HepG2 (cell line): ENCODE results near the gene BMPR2. TPM values are rescaled to one million over a fixed set of nuclear protein-coding genes. Genes with fewer than 3 reads are reported as not detected.

Experiments used
- CBX5 ChIP-seq: sonication (generic); formaldehyde crosslinking; IDR thresholded peaks from 2 replicates; pipeline ENCODE4 v1.4.0; 2020; ENCODE audit warnings: missing genetic modification reagents, borderline replicate concordance
- EHMT2 ChIP-seq: fragments of 200-600 bp; sonication (generic); IDR thresholded peaks from 2 replicates; pipeline ENCODE4 v1.7.0; 2017; ENCODE audit warnings: antibody characterized with exemption, low read depth, low read length, borderline replicate concordance
- ELF3 ChIP-seq: IDR thresholded peaks from 2 replicates; pipeline ENCODE4 v1.6.1; 2016; ENCODE audit warnings: missing genetic modification reagents, missing compliant biosample characterization
- HDAC6 ChIP-seq: fragments of 200-600 bp; sonication (generic); IDR thresholded peaks from 2 replicates; pipeline ENCODE4 v1.7.0; 2017; ENCODE audit warnings: mild to moderate bottlenecking, antibody characterized with exemption, low read length, low read depth
- HIVEP1 ChIP-seq: sonication (generic); formaldehyde crosslinking; IDR thresholded peaks from 2 replicates; pipeline ENCODE4 v1.4.0; 2020; ENCODE audit warnings: mild to moderate bottlenecking, missing genetic modification reagents
- HNF1A ChIP-seq, 2 experiments: sonication (generic) in 1 of 2; formaldehyde crosslinking in 1 of 2; IDR thresholded peaks; 2 replicates each; pipeline versions ENCODE4 v1.4.0 to v1.6.1; 2016 to 2020; ENCODE audit warnings: borderline replicate concordance in 1 of 2, low read depth in 1 of 2, mild to moderate bottlenecking in 1 of 2, missing genetic modification reagents in 1 of 2
- HNRNPLL ChIP-seq: fragments of 200-400 bp; formaldehyde crosslinking; IDR thresholded peaks from 2 replicates; pipeline ENCODE4 v1.6.1; 2017; ENCODE audit warnings: mild to moderate bottlenecking, low read depth, low read length; ENCODE audit not compliant: poor library complexity, severe bottlenecking
- KLF6 ChIP-seq: IDR thresholded peaks from 2 replicates; pipeline ENCODE4 v1.8.0; 2016; ENCODE audit warnings: missing biosample characterization, missing genetic modification reagents
- KLF9 ChIP-seq: IDR thresholded peaks from 2 replicates; pipeline ENCODE4 v1.6.1; 2016; ENCODE audit warnings: low read depth
- KMT2A ChIP-seq: sonication (generic); formaldehyde crosslinking; IDR thresholded peaks from 2 replicates; pipeline ENCODE4 v1.4.0; 2020; ENCODE audit warnings: missing genetic modification reagents
- POLR2A ChIP-seq, 2 experiments: IDR thresholded peaks; 2 replicates each; pipeline ENCODE4 v1.6.1; 2011; ENCODE audit warnings: low read depth in 2 of 2, low read length in 2 of 2, mild to moderate bottlenecking in 1 of 2, moderate library complexity in 1 of 2; ENCODE audit not compliant: insufficient read depth in 1 of 2
- RBM22 ChIP-seq: fragments of 200-400 bp; formaldehyde crosslinking; optimal IDR thresholded peaks from 2 replicates; pipeline ENCODE3; 2017; ENCODE audit warnings: mild to moderate bottlenecking, low read length, moderate library complexity
- RFX1 ChIP-seq: fragments of 450-650 bp; IDR thresholded peaks from 2 replicates; pipeline ENCODE4 v1.6.1; 2017
- SALL2 ChIP-seq: sonication (generic); formaldehyde crosslinking; IDR thresholded peaks from 2 replicates; pipeline ENCODE4 v1.8.1; 2023; ENCODE audit warnings: mild to moderate bottlenecking, missing genetic modification reagents, inconsistent platforms
- SRY ChIP-seq: sonication (generic); formaldehyde crosslinking; IDR thresholded peaks from 2 replicates; pipeline ENCODE4 v1.8.0; 2022; ENCODE audit warnings: mild to moderate bottlenecking, missing genetic modification reagents
- ZC3H13 ChIP-seq: sonication (generic); formaldehyde crosslinking; IDR thresholded peaks from 2 replicates; pipeline ENCODE4 v1.8.1; 2023; ENCODE audit warnings: mild to moderate bottlenecking, missing genetic modification reagents, moderate library complexity
- ZFYVE20 ChIP-seq: sonication (generic); formaldehyde crosslinking; IDR thresholded peaks from 2 replicates; pipeline ENCODE4 v1.8.0; 2023; ENCODE audit warnings: low read depth, mild to moderate bottlenecking, moderate library complexity, missing genetic modification reagents, borderline replicate concordance
- ZNF20 ChIP-seq: sonication (generic); formaldehyde crosslinking; IDR thresholded peaks from 2 replicates; pipeline ENCODE4 v1.4.0; 2020; ENCODE audit warnings: mild to moderate bottlenecking, moderate library complexity, missing genetic modification reagents
- ZNF230 ChIP-seq: sonication (generic); formaldehyde crosslinking; IDR thresholded peaks from 2 replicates; pipeline ENCODE4 v1.4.0; 2020; ENCODE audit warnings: mild to moderate bottlenecking, missing genetic modification reagents
- ZNF234 ChIP-seq: sonication (generic); formaldehyde crosslinking; conservative IDR thresholded peaks from 2 replicates; pipeline ENCODE4 v1.5.1; 2020; ENCODE audit warnings: mild to moderate bottlenecking, missing genetic modification reagents
- ZNF430 ChIP-seq: sonication (generic); formaldehyde crosslinking; IDR thresholded peaks from 2 replicates; pipeline ENCODE4 v1.9.0; 2021; ENCODE audit warnings: mild to moderate bottlenecking, missing genetic modification reagents
- ZNF761 ChIP-seq: sonication (generic); formaldehyde crosslinking; conservative IDR thresholded peaks from 2 replicates; pipeline ENCODE4 v1.4.0; 2020; ENCODE audit warnings: mild to moderate bottlenecking, missing genetic modification reagents
- ZNF782 ChIP-seq: sonication (generic); formaldehyde crosslinking; IDR thresholded peaks from 2 replicates; pipeline ENCODE4 v1.4.0; 2020; ENCODE audit warnings: missing genetic modification reagents, mild to moderate bottlenecking, borderline replicate concordance
- ZNF790 ChIP-seq: sonication (generic); formaldehyde crosslinking; IDR thresholded peaks from 2 replicates; pipeline ENCODE4 v1.8.0; 2022; ENCODE audit warnings: missing genetic modification reagents, mild to moderate bottlenecking, borderline replicate concordance
- polyA plus RNA-seq, 8 experiments: library from polyadenylated mRNA; depleted of rRNA in 3 of 8; stranded (reverse) in 7 of 8; unstranded in 1 of 8; fragments of >200 nt; fragmentation: Illumina TruSeq in 4 of 8; extraction: Trizol in 4 of 8; gene quantifications; 2 replicates each; pipeline versions ENCODE4 v1.2.1 to v1.2.3, GENCODE V29; 2011 to 2016; ENCODE audit warnings: low read depth in 4 of 8, missing spikeins in 1 of 8, mixed read lengths in 1 of 8; ENCODE audit not compliant: insufficient read depth in 1 of 8
- total RNA-seq, 5 experiments: library from RNA; depleted of rRNA; stranded (reverse); fragments of >200 nt; fragmentation: Illumina TruSeq; extraction: Trizol; gene quantifications; 2 replicates each; pipeline ENCODE4 v1.2.3, GENCODE V29; 2016; ENCODE audit warnings: low read depth in 1 of 5
- TF ChIP-seq, protein P1 (sequence below): sonication (generic); formaldehyde crosslinking; IDR thresholded peaks from 2 replicates; pipeline ENCODE4 v1.5.1; 2020; ENCODE audit warnings: mild to moderate bottlenecking, missing genetic modification reagents, moderate library complexity

BMPR2 gene
- total and polyA plus RNA-seq, 2 of the 13 experiments (the other 11 are each of a cell fraction or from before 2014, with no cell fraction given), result 5.5 to 10.3 TPM

DNA sequence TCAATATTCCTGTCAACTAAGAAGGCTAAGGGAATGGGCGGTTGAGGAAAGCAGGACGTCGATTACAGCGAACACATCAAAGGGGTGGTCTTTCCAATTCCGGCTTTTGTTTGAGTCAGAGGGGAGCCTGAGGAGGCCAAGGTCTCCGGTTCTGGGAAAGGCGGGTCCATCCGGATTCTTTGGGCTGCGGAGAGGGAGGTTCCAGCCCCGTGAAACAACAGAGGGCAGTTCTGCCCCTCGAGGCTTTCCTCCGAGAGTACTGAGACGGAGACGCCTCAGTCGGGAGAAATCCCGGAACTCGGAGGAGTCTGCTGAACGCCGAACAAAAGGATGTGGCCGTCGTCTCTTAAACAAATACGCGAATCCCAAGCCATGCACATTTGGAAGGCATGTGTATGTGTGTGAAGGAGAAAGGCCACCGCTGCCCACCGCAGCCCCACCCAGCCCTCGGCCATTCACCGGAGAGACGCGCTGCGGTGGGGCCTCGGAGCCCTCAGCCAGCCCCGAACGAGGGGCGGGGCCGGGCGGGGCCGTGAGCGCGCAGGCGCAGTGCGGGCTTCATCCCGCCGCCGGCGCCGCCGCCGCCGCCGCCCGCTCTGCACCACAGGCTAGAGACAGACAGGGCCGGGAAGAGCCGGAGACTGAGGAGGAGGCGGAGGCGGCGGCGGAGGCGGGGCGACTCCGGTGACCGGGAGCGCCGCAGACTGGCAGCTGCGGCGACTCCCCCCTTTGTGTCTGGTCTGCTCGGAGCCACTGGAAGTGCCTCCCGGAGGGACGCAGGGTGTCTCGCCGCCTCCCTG is at the start of gene BMPR2 (continued):
- TF ChIP-seq HNF1A (IDR thresholded peaks at IDR 0.05; ENCODE audit: low read depth) (no peak), HNF1A (CRISPR knock-in tag; IDR thresholded peaks at IDR 0.05; ENCODE audit: borderline replicate concordance) (no peak), ZNF20 (no peak), RBM22 (no peak), RFX1 (no peak), ZNF234 (CRISPR knock-in tag) (peak; percentile 22; the same call in 1 of the 2 replicates), ZNF782 (peak; percentile 54; the same call in 1 of the 2 replicates), KLF9 (CRISPR knock-in tag) (0 out of 2 replicates have a peak, but pooled peaks have one; percentile 72), KMT2A (no peak; the same call in none of the 2 replicates), HDAC6 (no peak), ZNF430 (CRISPR knock-in tag) (0 out of 2 replicates have a peak, but pooled peaks have one; percentile 77), SRY (no peak), HNRNPLL (peak; percentile 88), ZNF790 (CRISPR knock-in tag) (0 out of 2 replicates have a peak, but pooled peaks have one; percentile 33), KLF6 (CRISPR knock-in tag) (peak; percentile 74), HIVEP1 (CRISPR knock-in tag) (no peak), EHMT2 (no peak), ZNF230 (CRISPR knock-in tag) (no peak; the same call in 1 of the 2 replicates), POLR2A (IDR thresholded peaks at IDR 0.05; ENCODE audit: insufficient read depth in 1 of 2, low read depth in 2 of 2, low read length in 2 of 2) (peak; percentile 95 to 98), ZNF761 (CRISPR knock-in tag) (peak; percentile 49; the same call in 1 of the 2 replicates), ZFYVE20 (0 out of 2 replicates have a peak, but pooled peaks have one; percentile 26), ELF3 (peak; percentile 31), ZC3H13 (CRISPR knock-in tag) (no peak), CBX5 (CRISPR knock-in tag) (peak; percentile 86), SALL2 (CRISPR knock-in tag) (peak; percentile 68; the same call in 1 of the 2 replicates)
- TF ChIP-seq, protein P1, sequence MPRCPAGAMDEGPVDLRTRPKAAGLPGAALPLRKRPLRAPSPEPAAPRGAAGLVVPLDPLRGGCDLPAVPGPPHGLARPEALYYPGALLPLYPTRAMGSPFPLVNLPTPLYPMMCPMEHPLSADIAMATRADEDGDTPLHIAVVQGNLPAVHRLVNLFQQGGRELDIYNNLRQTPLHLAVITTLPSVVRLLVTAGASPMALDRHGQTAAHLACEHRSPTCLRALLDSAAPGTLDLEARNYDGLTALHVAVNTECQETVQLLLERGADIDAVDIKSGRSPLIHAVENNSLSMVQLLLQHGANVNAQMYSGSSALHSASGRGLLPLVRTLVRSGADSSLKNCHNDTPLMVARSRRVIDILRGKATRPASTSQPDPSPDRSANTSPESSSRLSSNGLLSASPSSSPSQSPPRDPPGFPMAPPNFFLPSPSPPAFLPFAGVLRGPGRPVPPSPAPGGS, result no peak; the same call in 1 of the 2 replicates
